HepG2 (cell line): Measurements from ENCODE around the gene COL13A1. TPM values are rescaled to one million over a fixed set of nuclear protein-coding genes. Genes with fewer than 3 reads are reported as not detected.

Experiments
- ATAC-seq: fragments of 200-7000 bp; cut with Tn5 transposase; 3 replicates; pipeline ENCODE4 v1.9.1; 2020; ENCODE audit warnings: mild to moderate bottlenecking, moderate library complexity
- BruUV-seq: library from RNA; stranded (reverse); fragments of 400-500 nt; replicated peaks from 2 replicates; lab custom pipeline; 2021; lab: Mats Ljungman, UMichigan
- CTCF ChIA-PET: fragments of 300-600 bp; formaldehyde crosslinking; extraction: SDS; loops from one replicate; lab custom pipeline; 2021; ENCODE audit warnings: low total read pairs, inconsistent platforms, low intra/inter-chr PET ratio; lab: Yijun Ruan, JAX
- POLR2A ChIA-PET: fragments of 350-600 bp; sonication (Branson Sonifier 250); formaldehyde crosslinking; loops from one replicate; lab custom pipeline; 2020; ENCODE audit warnings: antibody characterized with exemption, inconsistent platforms; lab: Yijun Ruan, JAX
- DNase-seq: peaks from one replicate; pipeline ENCODE4 v3.0.0-alpha.2; 2015; ENCODE audit warnings: low spot score
- FAIRE-seq: peaks from 3 replicates; lab custom pipeline; 2011; peaks lifted over from hg19 to GRCh38; lab: Jason Lieb, UNC
- H2AFZ ChIP-seq: one replicate; pipeline ENCODE4 v1.6.1; 2011; ENCODE audit warnings: low read length, inconsistent platforms
- H3K27ac ChIP-seq: fragments of 300-600 bp; 3 replicates; pipeline ENCODE4 v1.8.0; 2011; ENCODE audit warnings: mixed run types, mild to moderate bottlenecking, mixed read lengths, low read length, inconsistent platforms; ENCODE audit not compliant: insufficient read depth; ENCODE audit errors: extremely low read length
- H3K27me3 ChIP-seq, 2 experiments: fragments of 200-600 bp in 1 of 2; 2 replicates in 1 of 2; 3 replicates in 1 of 2; pipeline versions ENCODE4 v1.6.0 to v1.8.0; 2011; ENCODE audit warnings: low read length in 2 of 2, mild to moderate bottlenecking in 2 of 2, moderate library complexity in 2 of 2, inconsistent platforms in 1 of 2; ENCODE audit not compliant: insufficient read depth in 2 of 2, control insufficient read depth in 1 of 2
- H3K36me3 ChIP-seq, 2 experiments: fragments of 200-600 bp in 1 of 2; replicated peaks in 1 of 2; 2 replicates in 1 of 2; 3 replicates in 1 of 2; pipeline versions ENCODE4 v1.5.1 to v1.8.0; 2011; ENCODE audit warnings: low read length in 2 of 2, inconsistent platforms in 1 of 2; ENCODE audit not compliant: insufficient read depth in 2 of 2, control insufficient read depth in 1 of 2
- H3K4me1 ChIP-seq: 2 replicates; pipeline ENCODE4 v1.5.1; 2012; ENCODE audit warnings: low read length, inconsistent platforms; ENCODE audit not compliant: insufficient read depth
- H3K4me2 ChIP-seq: 2 replicates; pipeline ENCODE4 v1.6.0; 2011; ENCODE audit warnings: low read depth, low read length, inconsistent platforms
- H3K4me3 ChIP-seq, 3 experiments: fragments of 200-600 bp in 1 of 3; sonication (generic), shearing (Covaris generic) in 1 of 3; replicated peaks in 1 of 3; 2 replicates each; pipeline ENCODE4 v1.5.1; 2011 to 2016; ENCODE audit warnings: low read length in 3 of 3, inconsistent platforms in 2 of 3, low read depth in 2 of 3, mild to moderate bottlenecking in 2 of 3, control low read depth in 1 of 3, mixed read lengths in 1 of 3; ENCODE audit not compliant: insufficient read depth in 1 of 3
- H3K79me2 ChIP-seq: one replicate; pipeline ENCODE4 v1.6.1; 2011; ENCODE audit warnings: low read length, inconsistent platforms; ENCODE audit not compliant: insufficient read depth
- H3K9ac ChIP-seq: 2 replicates; pipeline ENCODE4 v1.6.0; 2011; ENCODE audit warnings: mild to moderate bottlenecking, low read depth, low read length, inconsistent platforms; ENCODE audit not compliant: insufficient read depth
- H3K9me3 ChIP-seq: 2 replicates; pipeline ENCODE4 v1.5.1; 2012; ENCODE audit warnings: mild to moderate bottlenecking, low read length
- H4K20me1 ChIP-seq: 2 replicates; pipeline ENCODE4 v1.6.0; 2011; ENCODE audit warnings: inconsistent platforms, mild to moderate bottlenecking, low read length, moderate library complexity; ENCODE audit not compliant: insufficient read depth
- MNT ChIP-seq: fragments of 450-650 bp; IDR thresholded peaks from 2 replicates; pipeline ENCODE4 v1.6.1; 2016
- SIN3A ChIP-seq: IDR thresholded peaks from 2 replicates; pipeline ENCODE4 v1.6.1; 2011; ENCODE audit warnings: low read depth, mild to moderate bottlenecking, control low read depth, low read length, borderline replicate concordance
- TFDP1 ChIP-seq: IDR thresholded peaks from 2 replicates; pipeline ENCODE4 v1.6.1; 2016; ENCODE audit warnings: missing compliant biosample characterization, missing genetic modification reagents, borderline replicate concordance
- TIGD3 ChIP-seq: sonication (generic); formaldehyde crosslinking; IDR thresholded peaks from 2 replicates; pipeline ENCODE4 v1.5.1; 2020; ENCODE audit warnings: mild to moderate bottlenecking, missing genetic modification reagents, borderline replicate concordance
- ZC3H4 ChIP-seq: sonication (generic); formaldehyde crosslinking; IDR thresholded peaks from 2 replicates; pipeline ENCODE4 v1.4.0; 2020; ENCODE audit warnings: missing genetic modification reagents, borderline replicate concordance
- ZNF674 ChIP-seq: sonication (generic); formaldehyde crosslinking; IDR thresholded peaks from 2 replicates; pipeline ENCODE4 v1.5.0; 2020; ENCODE audit warnings: low read depth, mild to moderate bottlenecking, missing genetic modification reagents
- ZNF768 ChIP-seq: sonication (generic); formaldehyde crosslinking; IDR thresholded peaks from 2 replicates; pipeline ENCODE4 v1.4.0; 2020; ENCODE audit warnings: missing genetic modification reagents
- WGBS: methylation state at CpG from one replicate; pipeline ENCODE4 v1.1.6; 2017; ENCODE audit warnings: low lambda C conversion rate; 5-methylcytosine and 5-hydroxymethylcytosine counted together
- in situ Hi-C: cut with HindIII; loops from 2 replicates; pipeline ENCODE4 v1.10.0; 2017; ENCODE audit warnings: low pct_unique_long_range_greater_than_20kb; ENCODE audit not compliant: extremely low pct_ligation_motif_present
- intact Hi-C: fragments of 100-400 bp; cut with micrococcal nuclease; formaldehyde crosslinking; loops from one replicate; pipeline ENCODE4 v1.10.0; 2022; ENCODE audit not compliant: unreplicated experiment
- polyA plus RNA-seq, 8 experiments: library from polyadenylated mRNA; depleted of rRNA in 3 of 8; stranded (reverse) in 7 of 8; unstranded in 1 of 8; fragments of >200 nt; fragmentation: Illumina TruSeq in 4 of 8; extraction: Trizol in 4 of 8; gene quantifications; 2 replicates each; pipeline versions ENCODE4 v1.2.1 to v1.2.3, GENCODE V29; 2011 to 2016; ENCODE audit warnings: low read depth in 4 of 8, missing spikeins in 1 of 8, mixed read lengths in 1 of 8; ENCODE audit not compliant: insufficient read depth in 1 of 8
- total RNA-seq, 5 experiments: library from RNA; depleted of rRNA; stranded (reverse); fragments of >200 nt; fragmentation: Illumina TruSeq; extraction: Trizol; gene quantifications; 2 replicates each; pipeline ENCODE4 v1.2.3, GENCODE V29; 2016; ENCODE audit warnings: low read depth in 1 of 5

The COL13A1 gene
- total and polyA plus RNA-seq, 2 of the 13 experiments (the other 11 are each of a cell fraction or from before 2014, with no cell fraction given): 0.07 TPM; not detected in 1

GRCh38 chr10:69766161-69766910, 35.4 kb upstream of the COL13A1 start:
- 16% methylated on average over 7 of the region's 10 CpGs for WGBS
- Histone ChIP-seq H3K9ac (no peak overlapping the region), H3K4me1 (no peaks in the 10 kb centered on the region), H3K27ac (no peak overlapping the region), H3K9me3 (no peaks in the 10 kb centered on the region), H3K27me3 (peaks cover 2 to 40% of the 10 kb centered on the region in 2 experiments; a peak in 4 of 5 replicates), H3K4me2 (no peak overlapping the region), H3K79me2 (no peaks in the 10 kb centered on the region), H3K4me3 (no peak overlapping the region), H3K36me3 (no peaks in the 10 kb centered on the region), H2AFZ (no peak overlapping the region), H4K20me1 (no peaks in the 10 kb centered on the region)
- POLR2A ChIA-PET: no interaction called here
- CTCF ChIA-PET: no interaction called here
- no peak for DNase-seq
- BruUV-seq: no TSS peak
- FAIRE-seq: no peak
- in situ Hi-C loops: no loop called here
- no peak; the same call in 1 of the 3 replicates for ATAC-seq
- intact Hi-C loops: no loop called here
- TF ChIP-seq TIGD3 (CRISPR knock-in tag): no peak
- TF ChIP-seq MNT: 0 out of 2 replicates have a peak, but pooled peaks have one; percentile 27
- peak; percentile 72 for TF ChIP-seq ZNF768 (CRISPR knock-in tag)

GRCh38 chr10:69767793-69768192, 33.9 kb upstream of the COL13A1 start:
- FAIRE-seq (no peak), ATAC-seq (no peak), DNase-seq (no peak)
- H4K20me1 ChIP-seq: no peaks in the 10 kb centered on the region
- in situ Hi-C loops: no loop called here
- no peaks in the 10 kb centered on the region for H3K36me3 ChIP-seq
- H3K27me3 ChIP-seq: peaks cover 2 to 40% of the 10 kb centered on the region in 2 experiments; a peak in 4 of 5 replicates
- POLR2A ChIA-PET: no interaction called here
- H3K9me3 ChIP-seq: no peaks in the 10 kb centered on the region
- no peak overlapping the region for H2AFZ ChIP-seq
- no peaks in the 10 kb centered on the region for H3K79me2 ChIP-seq
- CTCF ChIA-PET: no interaction called here
- TF ChIP-seq SIN3A (no peak), ZC3H4 (CRISPR knock-in tag) (no peak), ZNF674 (CRISPR knock-in tag) (no peak), TFDP1 (CRISPR knock-in tag) (no peak)
- no peaks in the 10 kb centered on the region for H3K4me1 ChIP-seq
- H3K4me2 ChIP-seq: no peak overlapping the region
- 0% methylated on average over 1 of the region's 4 CpGs for WGBS
- intact Hi-C loops: no loop called here
- H3K4me3 ChIP-seq: no peak overlapping the region
- H3K9ac ChIP-seq: no peak overlapping the region
- H3K27ac ChIP-seq: no peak overlapping the region
- no TSS peak for BruUV-seq
